GM23338 (cell line): ENCODE results near the gene HIF3A. TPM values are rescaled to one million over a fixed set of nuclear protein-coding genes. Genes with fewer than 3 reads are reported as not detected.

Experiments used
- POLR2AphosphoS5 ChIP-seq: IDR thresholded peaks from 2 replicates; pipeline ENCODE4 v1.6.1; 2016; ENCODE audit warnings: antibody characterized with exemption, low read depth
- STAT1 ChIP-seq: IDR thresholded peaks from one replicate; pipeline ENCODE4 v1.6.1; 2016; ENCODE audit warnings: antibody characterized with exemption; ENCODE audit not compliant: unreplicated experiment
- ZNF114 ChIP-seq: fragments of 250-450 bp; sonication (Bioruptor Pico); IDR thresholded peaks from 2 replicates; pipeline ENCODE4 v1.5.0; 2020; ENCODE audit warnings: mild to moderate bottlenecking, moderate library complexity
- ZNF331 ChIP-seq: fragments of 250-450 bp; sonication (Bioruptor Pico); IDR thresholded peaks from 2 replicates; pipeline ENCODE4 v1.5.0; 2020; ENCODE audit warnings: low read depth, mild to moderate bottlenecking, moderate library complexity
- polyA plus RNA-seq: library from polyadenylated mRNA; unstranded; fragments of >200 nt; fragmentation: Nextera tagmentation; extraction: Ambion mirVana; gene quantifications from 2 replicates; pipeline ENCODE4 v1.2.1, GENCODE V29; 2016
- total RNA-seq: library from RNA; depleted of rRNA; stranded (reverse); fragments of >200 nt; shearing (Covaris generic); gene quantifications from 2 replicates; pipeline ENCODE4 v1.2.3, GENCODE V29; 2014
- TF ChIP-seq, protein P1 (sequence below): fragments of 250-450 bp; sonication (Bioruptor Pico); IDR thresholded peaks from 2 replicates; pipeline ENCODE4 v1.5.0; 2020; ENCODE audit warnings: mild to moderate bottlenecking, moderate library complexity
- TF ChIP-seq, protein P2 (sequence below): IDR thresholded peaks from one replicate; pipeline ENCODE4 v1.6.1; 2018; ENCODE audit warnings: antibody characterized with exemption; ENCODE audit not compliant: unreplicated experiment

Gene HIF3A
- total and polyA plus RNA-seq, 2 experiments from 2014 or later: 20.4 to 70.5 TPM

- TF ChIP-seq, protein P1, sequence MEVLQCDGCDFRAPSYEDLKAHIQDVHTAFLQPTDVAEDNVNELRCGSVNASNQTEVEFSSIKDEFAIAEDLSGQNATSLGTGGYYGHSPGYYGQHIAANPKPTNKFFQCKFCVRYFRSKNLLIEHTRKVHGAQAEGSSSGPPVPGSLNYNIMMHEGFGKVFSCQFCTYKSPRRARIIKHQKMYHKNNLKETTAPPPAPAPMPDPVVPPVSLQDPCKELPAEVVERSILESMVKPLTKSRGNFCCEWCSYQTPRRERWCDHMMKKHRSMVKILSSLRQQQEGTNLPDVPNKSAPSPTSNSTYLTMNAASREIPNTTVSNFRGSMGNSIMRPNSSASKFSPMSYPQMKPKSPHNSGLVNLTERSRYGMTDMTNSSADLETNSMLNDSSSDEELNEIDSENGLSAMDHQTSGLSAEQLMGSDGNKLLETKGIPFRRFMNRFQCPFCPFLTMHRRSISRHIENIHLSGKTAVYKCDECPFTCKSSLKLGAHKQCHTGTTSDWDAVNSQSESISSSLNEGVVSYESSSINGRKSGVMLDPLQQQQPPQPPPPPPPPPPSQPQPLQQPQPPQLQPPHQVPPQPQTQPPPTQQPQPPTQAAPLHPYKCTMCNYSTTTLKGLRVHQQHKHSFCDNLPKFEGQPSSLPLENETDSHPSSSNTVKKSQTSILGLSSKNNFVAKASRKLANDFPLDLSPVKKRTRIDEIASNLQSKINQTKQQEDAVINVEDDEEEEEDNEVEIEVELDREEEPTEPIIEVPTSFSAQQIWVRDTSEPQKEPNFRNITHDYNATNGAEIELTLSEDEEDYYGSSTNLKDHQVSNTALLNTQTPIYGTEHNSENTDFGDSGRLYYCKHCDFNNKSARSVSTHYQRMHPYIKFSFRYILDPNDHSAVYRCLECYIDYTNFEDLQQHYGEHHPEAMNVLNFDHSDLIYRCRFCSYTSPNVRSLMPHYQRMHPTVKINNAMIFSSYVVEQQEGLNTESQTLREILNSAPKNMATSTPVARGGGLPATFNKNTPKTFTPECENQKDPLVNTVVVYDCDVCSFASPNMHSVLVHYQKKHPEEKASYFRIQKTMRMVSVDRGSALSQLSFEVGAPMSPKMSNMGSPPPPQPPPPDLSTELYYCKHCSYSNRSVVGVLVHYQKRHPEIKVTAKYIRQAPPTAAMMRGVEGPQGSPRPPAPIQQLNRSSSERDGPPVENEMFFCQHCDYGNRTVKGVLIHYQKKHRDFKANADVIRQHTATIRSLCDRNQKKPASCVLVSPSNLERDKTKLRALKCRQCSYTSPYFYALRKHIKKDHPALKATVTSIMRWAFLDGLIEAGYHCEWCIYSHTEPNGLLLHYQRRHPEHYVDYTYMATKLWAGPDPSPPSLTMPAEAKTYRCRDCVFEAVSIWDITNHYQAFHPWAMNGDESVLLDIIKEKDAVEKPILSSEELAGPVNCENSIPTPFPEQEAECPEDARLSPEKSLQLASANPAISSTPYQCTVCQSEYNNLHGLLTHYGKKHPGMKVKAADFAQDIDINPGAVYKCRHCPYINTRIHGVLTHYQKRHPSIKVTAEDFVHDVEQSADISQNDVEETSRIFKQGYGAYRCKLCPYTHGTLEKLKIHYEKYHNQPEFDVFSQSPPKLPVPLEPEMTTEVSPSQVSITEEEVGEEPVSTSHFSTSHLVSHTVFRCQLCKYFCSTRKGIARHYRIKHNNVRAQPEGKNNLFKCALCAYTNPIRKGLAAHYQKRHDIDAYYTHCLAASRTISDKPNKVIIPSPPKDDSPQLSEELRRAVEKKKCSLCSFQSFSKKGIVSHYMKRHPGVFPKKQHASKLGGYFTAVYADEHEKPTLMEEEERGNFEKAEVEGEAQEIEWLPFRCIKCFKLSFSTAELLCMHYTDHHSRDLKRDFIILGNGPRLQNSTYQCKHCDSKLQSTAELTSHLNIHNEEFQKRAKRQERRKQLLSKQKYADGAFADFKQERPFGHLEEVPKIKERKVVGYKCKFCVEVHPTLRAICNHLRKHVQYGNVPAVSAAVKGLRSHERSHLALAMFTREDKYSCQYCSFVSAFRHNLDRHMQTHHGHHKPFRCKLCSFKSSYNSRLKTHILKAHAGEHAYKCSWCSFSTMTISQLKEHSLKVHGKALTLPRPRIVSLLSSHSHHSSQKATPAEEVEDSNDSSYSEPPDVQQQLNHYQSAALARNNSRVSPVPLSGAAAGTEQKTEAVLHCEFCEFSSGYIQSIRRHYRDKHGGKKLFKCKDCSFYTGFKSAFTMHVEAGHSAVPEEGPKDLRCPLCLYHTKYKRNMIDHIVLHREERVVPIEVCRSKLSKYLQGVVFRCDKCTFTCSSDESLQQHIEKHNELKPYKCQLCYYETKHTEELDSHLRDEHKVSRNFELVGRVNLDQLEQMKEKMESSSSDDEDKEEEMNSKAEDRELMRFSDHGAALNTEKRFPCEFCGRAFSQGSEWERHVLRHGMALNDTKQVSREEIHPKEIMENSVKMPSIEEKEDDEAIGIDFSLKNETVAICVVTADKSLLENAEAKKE: no peak
- TF ChIP-seq POLR2AphosphoS5 (no peak), ZNF114 (CRISPR knock-in tag) (no peak), STAT1 (no peak), ZNF331 (CRISPR knock-in tag) (no peak)
- TF ChIP-seq, protein P2, sequence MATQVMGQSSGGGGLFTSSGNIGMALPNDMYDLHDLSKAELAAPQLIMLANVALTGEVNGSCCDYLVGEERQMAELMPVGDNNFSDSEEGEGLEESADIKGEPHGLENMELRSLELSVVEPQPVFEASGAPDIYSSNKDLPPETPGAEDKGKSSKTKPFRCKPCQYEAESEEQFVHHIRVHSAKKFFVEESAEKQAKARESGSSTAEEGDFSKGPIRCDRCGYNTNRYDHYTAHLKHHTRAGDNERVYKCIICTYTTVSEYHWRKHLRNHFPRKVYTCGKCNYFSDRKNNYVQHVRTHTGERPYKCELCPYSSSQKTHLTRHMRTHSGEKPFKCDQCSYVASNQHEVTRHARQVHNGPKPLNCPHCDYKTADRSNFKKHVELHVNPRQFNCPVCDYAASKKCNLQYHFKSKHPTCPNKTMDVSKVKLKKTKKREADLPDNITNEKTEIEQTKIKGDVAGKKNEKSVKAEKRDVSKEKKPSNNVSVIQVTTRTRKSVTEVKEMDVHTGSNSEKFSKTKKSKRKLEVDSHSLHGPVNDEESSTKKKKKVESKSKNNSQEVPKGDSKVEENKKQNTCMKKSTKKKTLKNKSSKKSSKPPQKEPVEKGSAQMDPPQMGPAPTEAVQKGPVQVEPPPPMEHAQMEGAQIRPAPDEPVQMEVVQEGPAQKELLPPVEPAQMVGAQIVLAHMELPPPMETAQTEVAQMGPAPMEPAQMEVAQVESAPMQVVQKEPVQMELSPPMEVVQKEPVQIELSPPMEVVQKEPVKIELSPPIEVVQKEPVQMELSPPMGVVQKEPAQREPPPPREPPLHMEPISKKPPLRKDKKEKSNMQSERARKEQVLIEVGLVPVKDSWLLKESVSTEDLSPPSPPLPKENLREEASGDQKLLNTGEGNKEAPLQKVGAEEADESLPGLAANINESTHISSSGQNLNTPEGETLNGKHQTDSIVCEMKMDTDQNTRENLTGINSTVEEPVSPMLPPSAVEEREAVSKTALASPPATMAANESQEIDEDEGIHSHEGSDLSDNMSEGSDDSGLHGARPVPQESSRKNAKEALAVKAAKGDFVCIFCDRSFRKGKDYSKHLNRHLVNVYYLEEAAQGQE: no peak
Observed at GRCh38 chr19:46383171-46383815, 86.5 kb downstream of the HIF3A start (continued).
